Dedifferentiated amniotic fluid mesenchymal stem cell (primary cell): ENCODE results near the gene AGBL3.

Experiments used
- DNase-seq: peaks from one replicate; pipeline ENCODE4 v3.0.0-alpha.2; 2016; ENCODE audit errors: extremely low spot score

AGBL3 gene

GRCh38 chr7:134986363-134987251 is at the start of gene AGBL3:
TSS of gene AGBL3 (plus strand) at chr7:134986508. CDS start at chr7:134987934, 1,426 bp downstream.
- DNase-seq, result peak; percentile 98

- no peak for DNase-seq
Observed at GRCh38 chr7:134936893-134937510, 49.3 kb upstream of the AGBL3 start.

GRCh38 chr7:134938141-134938540 is 48.2 kb upstream of the AGBL3 start:
- no peak for DNase-seq

- no peak for DNase-seq
Observed at GRCh38 chr7:134939136-134939535, 47.2 kb upstream of the AGBL3 start.

- no peak for DNase-seq
Observed at GRCh38 chr7:134940729-134941128, 45.6 kb upstream of the AGBL3 start.

- peak; percentile 69 for DNase-seq
Observed at GRCh38 chr7:134941185-134941900, 45.0 kb upstream of the AGBL3 start.

- DNase-seq, result no peak
Observed at GRCh38 chr7:134941952-134942351, 44.4 kb upstream of the AGBL3 start.

GRCh38 chr7:134942690-134943466 is 43.4 kb upstream of the AGBL3 start:
- no peak for DNase-seq

- DNase-seq, result no peak
Observed at GRCh38 chr7:134943785-134944400, 42.4 kb upstream of the AGBL3 start.

GRCh38 chr7:134945691-134946090 is 40.6 kb upstream of the AGBL3 start:
- DNase-seq, result no peak

GRCh38 chr7:134946260-134946659 is 40.0 kb upstream of the AGBL3 start:
- DNase-seq, result peak; percentile 43

GRCh38 chr7:134947329-134947728 is 39.0 kb upstream of the AGBL3 start:
- no peak for DNase-seq

GRCh38 chr7:134947831-134948230 is 38.5 kb upstream of the AGBL3 start:
- DNase-seq, result no peak

GRCh38 chr7:134948246-134948645 is 38.1 kb upstream of the AGBL3 start:
- no peak for DNase-seq

- peak; percentile 44 for DNase-seq
Observed at GRCh38 chr7:134948736-134949135, 37.6 kb upstream of the AGBL3 start.

- DNase-seq, result no peak
Observed at GRCh38 chr7:134949171-134949570, 37.1 kb upstream of the AGBL3 start.

- DNase-seq, result peak; percentile 63
Observed at GRCh38 chr7:134954197-134955082, 31.9 kb upstream of the AGBL3 start.

GRCh38 chr7:134957005-134957404 is 29.3 kb upstream of the AGBL3 start:
- DNase-seq, result no peak

- no peak for DNase-seq
Observed at GRCh38 chr7:134959810-134960209, 26.5 kb upstream of the AGBL3 start.

- no peak for DNase-seq
Observed at GRCh38 chr7:134962270-134962780, 24.0 kb upstream of the AGBL3 start.
